Measurements from ENCODE around the gene VPS51.

VPS51 gene

GRCh38 chr11:65066315-65066714, 29.7 kb upstream of the VPS51 start:
- H3K9ac ChIP-seq (ENCODE audit: low read length), result no peak overlapping the region
- H3K9me2 ChIP-seq (replicated peaks; ENCODE audit: insufficient read depth, low read length), result no peaks in the 10 kb centered on the region
- H3F3A ChIP-seq (ENCODE audit: insufficient read depth, low read length), result peaks cover under 1% of the 10 kb centered on the region; the same call in 1 of the 2 replicates
- no peak for TF ChIP-seq CTCF (IDR thresholded peaks at IDR 0.05; ENCODE audit: low read length)
- TF ChIP-seq EZH2phosphoT487 (IDR thresholded peaks at IDR 0.05; ENCODE audit: low read length), result no peak
- no peak for TF ChIP-seq EZH2 (optimal IDR thresholded peaks at IDR 0.05; ENCODE audit: low read depth, low read length)
- no peak for DNase-seq
- no peaks in the 10 kb centered on the region for H3K27me3 ChIP-seq (replicated peaks; ENCODE audit: insufficient read depth, low read length)
- no peak overlapping the region for H2AFZ ChIP-seq (ENCODE audit: low read length)
- no peaks in the 10 kb centered on the region for H4K20me1 ChIP-seq (ENCODE audit: insufficient read depth, low read length)
- no peaks in the 10 kb centered on the region for H3K79me2 ChIP-seq (ENCODE audit: low read length)
- no peak overlapping the region for H3K4me3 ChIP-seq (ENCODE audit: low read length)
- H3K4me2 ChIP-seq (ENCODE audit: low read depth, low read length), result no peak overlapping the region
- H3K4me1 ChIP-seq (ENCODE audit: low read length), result peaks cover 5% of the 10 kb centered on the region
- H3K27ac ChIP-seq (ENCODE audit: low read length), result no peak overlapping the region
- no peaks in the 10 kb centered on the region for H3K36me3 ChIP-seq (replicated peaks; ENCODE audit: insufficient read depth, low read length)
- H3K9me3 ChIP-seq (replicated peaks; ENCODE audit: insufficient read depth, low read length), result no peaks in the 10 kb centered on the region

- TF ChIP-seq CTCF (IDR thresholded peaks at IDR 0.05; ENCODE audit: low read length), result no peak
- TF ChIP-seq EZH2 (optimal IDR thresholded peaks at IDR 0.05; ENCODE audit: low read depth, low read length), result no peak
- TF ChIP-seq EZH2phosphoT487 (IDR thresholded peaks at IDR 0.05; ENCODE audit: low read length), result no peak
- no peak overlapping the region for H3K4me3 ChIP-seq (ENCODE audit: low read length)
- no peaks in the 10 kb centered on the region for H3K9me3 ChIP-seq (replicated peaks; ENCODE audit: insufficient read depth, low read length)
- no peaks in the 10 kb centered on the region for H3K27me3 ChIP-seq (replicated peaks; ENCODE audit: insufficient read depth, low read length)
- H3F3A ChIP-seq (ENCODE audit: insufficient read depth, low read length), result no peaks in the 10 kb centered on the region
- no peaks in the 10 kb centered on the region for H3K36me3 ChIP-seq (replicated peaks; ENCODE audit: insufficient read depth, low read length)
- no peaks in the 10 kb centered on the region for H4K20me1 ChIP-seq (ENCODE audit: insufficient read depth, low read length)
- peaks cover 7% of the 10 kb centered on the region for H3K4me1 ChIP-seq (ENCODE audit: low read length)
- no peak overlapping the region for H2AFZ ChIP-seq (ENCODE audit: low read length)
- no peak for DNase-seq
- H3K9ac ChIP-seq (ENCODE audit: low read length), result no peak overlapping the region
- no peaks in the 10 kb centered on the region for H3K79me2 ChIP-seq (ENCODE audit: low read length)
- no peaks in the 10 kb centered on the region for H3K9me2 ChIP-seq (replicated peaks; ENCODE audit: insufficient read depth, low read length)
- no peak overlapping the region for H3K27ac ChIP-seq (ENCODE audit: low read length)
- no peak overlapping the region for H3K4me2 ChIP-seq (ENCODE audit: low read depth, low read length)
Observed at GRCh38 chr11:65066805-65067291, 29.2 kb upstream of the VPS51 start.

- Histone ChIP-seq H3K79me2 (ENCODE audit: low read length) (no peaks in the 10 kb centered on the region), H3K9me3 (replicated peaks; ENCODE audit: insufficient read depth, low read length) (no peaks in the 10 kb centered on the region), H3K36me3 (replicated peaks; ENCODE audit: insufficient read depth, low read length) (no peaks in the 10 kb centered on the region), H3K9me2 (replicated peaks; ENCODE audit: insufficient read depth, low read length) (no peaks in the 10 kb centered on the region), H3K27me3 (replicated peaks; ENCODE audit: insufficient read depth, low read length) (no peaks in the 10 kb centered on the region), H3F3A (ENCODE audit: insufficient read depth, low read length) (no peaks in the 10 kb centered on the region), H4K20me1 (ENCODE audit: insufficient read depth, low read length) (no peaks in the 10 kb centered on the region), H3K4me3 (ENCODE audit: low read length) (no peak overlapping the region), H3K4me1 (ENCODE audit: low read length) (peaks cover 9% of the 10 kb centered on the region), H3K9ac (ENCODE audit: low read length) (no peak overlapping the region), H3K27ac (ENCODE audit: low read length) (no peak overlapping the region), H2AFZ (ENCODE audit: low read length) (no peak overlapping the region), H3K4me2 (ENCODE audit: low read depth, low read length) (no peak overlapping the region)
- TF ChIP-seq EZH2phosphoT487 (IDR thresholded peaks at IDR 0.05; ENCODE audit: low read length), result no peak
- no peak for TF ChIP-seq EZH2 (optimal IDR thresholded peaks at IDR 0.05; ENCODE audit: low read depth, low read length)
- TF ChIP-seq CTCF (IDR thresholded peaks at IDR 0.05; ENCODE audit: low read length), result no peak
- no peak for DNase-seq
Observed at GRCh38 chr11:65067446-65067845, 28.6 kb upstream of the VPS51 start.

Data from MM.1S (cell line).